Stimulated activated CD4-positive, alpha-beta T cell treated with anti-CD3 and anti-CD28 coated beads, Interleukin-12 subunit alpha, Interleukin-12 subunit beta, amount 100 ng/mL, for 24 hours (primary cell): Measurements from ENCODE around the gene CRIP2.

Experiments used
- DNase-seq, 2 experiments: peaks; one replicate each; pipeline ENCODE4 v3.0.0-alpha.2; 2020; ENCODE audit warnings: low read depth in 2 of 2

The CRIP2 gene

GRCh38 chr14:105461903-105462302, 12.7 kb upstream of the CRIP2 start:
- DNase-seq: no peak

DNA sequence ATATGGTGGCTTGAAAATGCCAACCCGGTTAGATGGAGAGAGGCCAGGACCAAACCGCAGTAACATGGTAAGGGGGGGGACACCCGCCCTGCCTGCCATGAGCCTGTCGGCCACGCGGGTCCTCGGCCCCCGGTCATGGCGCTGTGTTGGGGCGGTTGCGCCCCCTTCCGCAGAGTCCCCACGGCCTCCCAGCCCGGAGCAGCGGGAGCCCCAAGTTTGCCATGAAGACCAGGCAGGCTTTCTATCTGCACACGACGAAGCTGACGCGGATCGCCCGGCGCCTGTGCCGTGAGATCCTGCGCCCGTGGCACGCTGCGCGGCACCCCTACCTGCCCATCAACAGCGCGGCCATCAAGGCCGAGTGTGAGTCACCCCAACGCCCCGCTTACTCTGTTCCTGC, 10.1 kb upstream of the CRIP2 start:
- DNase-seq: no peak

- DNase-seq: no peak
Observed at GRCh38 chr14:105465209-105466031, 9.2 kb upstream of the CRIP2 start.

DNA sequence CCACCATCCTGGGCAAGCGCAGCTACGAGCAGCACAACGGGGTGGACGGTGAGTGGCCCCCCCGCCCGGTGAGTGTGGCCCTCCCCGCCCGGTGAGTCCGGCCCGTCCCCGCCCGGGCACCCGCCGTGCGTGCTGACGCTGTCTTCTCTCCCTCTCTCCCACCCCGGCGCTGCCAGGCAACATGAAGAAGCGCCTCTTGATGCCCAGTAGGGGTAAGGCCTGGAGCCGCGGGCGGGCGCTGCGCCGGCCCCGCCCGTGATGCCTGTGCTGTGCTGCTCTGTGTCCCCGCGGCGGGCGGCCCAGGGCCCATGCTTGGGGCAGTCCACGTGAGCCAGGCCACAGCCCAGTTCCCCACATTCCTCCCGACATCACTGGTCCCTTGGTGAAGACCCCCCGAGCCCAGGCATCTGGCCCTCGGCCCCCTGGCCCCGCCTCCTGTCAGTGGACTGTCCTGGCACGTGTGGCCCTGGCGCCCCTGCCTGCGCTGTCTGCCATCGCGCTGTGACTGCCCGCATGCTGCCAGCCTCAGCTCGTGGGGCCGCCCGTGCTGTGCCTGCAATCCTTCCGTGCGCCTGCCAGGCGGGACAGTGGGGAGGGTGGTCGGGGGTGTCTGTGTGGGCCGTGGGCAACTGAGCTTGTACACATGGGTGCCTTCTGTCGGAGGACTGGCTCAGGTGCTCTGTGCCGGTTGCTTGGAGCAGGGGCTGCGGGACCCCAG, 7.9 kb upstream of the CRIP2 start:
- DNase-seq: no peak

- no peak for DNase-seq
Observed at GRCh38 chr14:105467249-105467941, 7.2 kb upstream of the CRIP2 start.

DNA sequence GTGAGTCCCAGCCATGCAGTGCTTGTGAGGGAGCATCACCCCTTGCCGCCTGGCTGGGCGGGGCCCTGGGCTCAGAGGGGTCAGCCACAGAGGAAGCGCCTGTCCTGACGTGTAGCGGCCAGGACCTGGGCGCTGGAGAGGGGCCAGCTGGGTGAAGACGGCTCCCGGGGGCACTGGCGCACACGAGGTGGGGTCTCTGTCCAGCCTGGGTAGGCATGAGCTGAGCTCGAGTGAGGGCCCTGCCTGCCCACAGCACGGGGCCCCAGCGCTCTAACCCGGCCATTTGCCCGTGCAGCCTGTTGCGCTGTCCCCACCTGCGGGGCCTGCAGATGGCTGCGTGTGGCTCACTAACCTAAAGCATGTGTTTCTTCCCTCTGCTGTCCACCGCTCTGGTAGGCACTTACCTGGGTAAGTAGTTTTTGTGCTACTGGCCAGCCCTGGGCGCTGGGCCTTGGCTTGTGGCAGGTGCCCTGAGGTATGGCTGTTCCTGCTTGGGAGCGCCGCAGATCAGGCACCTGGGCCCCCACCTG, 6.6 kb upstream of the CRIP2 start:
- no peak for DNase-seq

DNA sequence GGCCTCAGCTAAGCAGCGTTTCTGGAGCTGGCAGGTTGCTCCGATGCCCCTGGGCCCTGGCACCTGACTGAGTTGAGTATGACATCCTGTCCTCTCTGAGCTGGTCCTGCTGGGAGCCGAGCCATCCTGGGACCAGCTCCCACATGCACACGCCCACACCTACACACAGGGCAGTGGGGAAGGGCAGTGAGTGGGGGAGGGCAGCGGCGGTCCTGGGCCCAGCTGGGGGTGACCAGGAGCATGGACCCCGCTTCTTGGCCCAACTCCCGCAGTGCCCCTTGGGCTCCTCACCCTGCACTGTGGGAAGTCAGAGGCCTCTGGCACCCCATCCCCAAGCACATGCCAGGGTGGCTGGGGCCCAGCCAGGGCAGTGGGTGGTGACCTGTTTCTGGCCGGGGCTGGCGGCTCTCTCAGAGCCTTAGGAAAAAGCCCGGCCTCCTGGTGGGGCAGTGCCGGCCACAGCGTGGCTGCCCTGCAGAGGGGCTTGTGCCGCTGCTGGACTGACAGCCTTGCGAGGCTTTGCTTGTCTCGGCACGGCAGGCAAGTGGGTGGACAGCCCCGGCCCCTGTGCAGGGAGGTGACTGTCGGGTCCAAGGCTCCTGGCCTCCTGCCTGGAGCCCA, 5.9 kb upstream of the CRIP2 start:
- no peak for DNase-seq

DNA sequence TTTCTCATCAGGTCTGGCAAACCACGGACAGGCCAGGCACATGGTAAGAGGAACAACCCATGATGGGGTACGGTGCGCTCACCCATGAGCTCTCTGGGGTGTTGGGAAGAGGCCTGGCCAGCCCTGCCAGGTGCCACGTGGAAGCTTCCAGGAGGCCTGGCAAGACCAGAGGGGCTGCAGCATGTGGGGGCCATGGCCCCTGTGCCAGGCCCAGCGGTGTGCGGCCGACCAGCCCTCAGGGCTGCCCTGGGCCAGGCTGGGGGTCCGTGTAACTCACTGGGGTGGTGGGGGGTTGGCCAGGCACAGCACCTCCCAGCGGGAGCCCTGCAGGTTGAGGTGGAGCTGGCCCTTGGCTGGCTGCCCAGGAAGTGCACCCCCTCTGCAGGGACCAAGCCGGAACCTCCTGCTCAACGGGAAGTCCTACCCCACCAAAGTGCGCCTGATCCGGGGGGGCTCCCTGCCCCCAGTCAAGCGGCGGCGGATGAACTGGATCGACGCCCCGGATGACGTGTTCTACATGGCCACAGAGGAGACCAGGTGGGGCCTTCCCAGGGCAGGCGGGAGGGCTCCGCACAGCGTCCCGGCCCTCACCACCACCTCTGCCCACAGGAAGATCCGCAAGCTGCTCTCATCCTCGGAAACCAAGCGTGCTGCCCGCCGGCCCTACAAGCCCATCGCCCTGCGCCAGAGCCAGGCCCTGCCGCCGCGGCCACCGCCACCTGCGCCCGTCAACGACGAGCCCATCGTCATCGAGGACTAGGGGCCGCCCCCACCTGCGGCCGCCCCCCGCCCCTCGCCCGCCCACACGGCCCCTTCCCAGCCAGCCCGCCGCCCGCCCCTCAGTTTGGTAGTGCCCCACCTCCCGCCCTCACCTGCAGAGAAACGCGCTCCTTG, 4.9 kb upstream of the CRIP2 start:
- no peak for DNase-seq

- DNase-seq: no peak
Observed at GRCh38 chr14:105470350-105471296, 4.0 kb upstream of the CRIP2 start.

GRCh38 chr14:105471297-105471821, 3.3 kb upstream of the CRIP2 start:
- no peak for DNase-seq

DNA sequence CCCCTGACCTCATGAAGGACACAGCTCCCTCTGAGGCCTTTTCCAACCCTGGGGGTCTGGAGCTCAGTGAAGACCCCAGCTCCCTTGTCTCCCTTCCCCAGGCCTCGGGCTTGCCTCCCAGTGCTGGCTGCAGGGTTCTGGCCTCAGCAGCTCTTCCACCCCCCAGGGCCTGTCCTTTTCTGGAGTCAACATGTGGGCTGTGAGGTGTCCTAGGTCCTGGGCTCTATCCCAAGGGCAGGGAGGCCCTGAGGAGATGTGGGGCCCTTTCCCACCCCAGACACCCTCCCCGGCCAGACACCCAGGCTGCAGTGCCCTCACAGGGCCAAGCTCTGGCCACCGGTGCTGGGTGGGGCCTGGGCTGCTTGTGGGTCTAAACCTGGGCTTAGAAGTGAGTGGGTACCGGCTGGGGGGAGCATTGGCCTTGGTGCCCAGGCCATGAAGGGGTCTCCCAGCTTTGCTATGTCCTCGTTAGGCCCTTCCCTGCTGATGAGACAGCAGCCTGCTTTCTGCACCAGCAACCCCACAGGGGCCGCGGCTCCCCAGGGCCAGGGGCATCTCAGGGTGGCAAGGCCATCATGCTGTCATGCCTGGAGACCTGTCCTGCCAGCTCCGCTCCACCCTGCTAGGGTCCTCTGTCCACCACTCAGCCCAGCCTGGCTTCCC, 2.7 kb upstream of the CRIP2 start:
- no peak for DNase-seq

DNA sequence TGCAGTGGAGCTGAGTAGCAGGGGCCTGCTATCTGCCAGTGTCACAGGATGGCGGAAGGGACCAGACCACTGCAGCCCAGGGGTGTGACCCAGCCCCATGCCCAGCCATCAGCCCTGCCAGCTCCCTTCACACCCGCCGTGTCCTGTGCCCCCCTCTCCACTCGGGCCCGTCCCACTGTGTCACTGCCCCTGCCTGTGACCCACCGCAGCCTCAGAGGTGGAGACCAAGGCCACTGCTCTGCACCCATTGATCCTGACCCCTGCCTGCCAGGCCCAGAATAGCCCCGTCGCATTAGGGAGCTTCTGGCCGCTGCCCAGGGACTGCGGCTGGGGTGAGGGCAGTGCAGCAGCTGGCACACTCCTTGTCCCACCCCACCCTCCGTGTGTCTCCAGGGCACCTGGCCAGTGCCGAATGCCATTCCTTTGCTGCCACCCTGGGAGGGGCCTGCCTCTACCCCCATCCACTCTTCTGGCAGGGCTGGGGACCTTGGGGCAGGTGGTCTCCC, 2.1 kb upstream of the CRIP2 start:
- no peak for DNase-seq

- DNase-seq: no peak
Observed at GRCh38 chr14:105473033-105473676, 1.5 kb upstream of the CRIP2 start.

GRCh38 chr14:105473677-105474482, 741 bp upstream of the CRIP2 start:
- peak in 1 of 2 experiments; percentile 46 for DNase-seq

GRCh38 chr14:105475269-105476096, 862 bp downstream of the CRIP2 start:
- no peak for DNase-seq

DNA sequence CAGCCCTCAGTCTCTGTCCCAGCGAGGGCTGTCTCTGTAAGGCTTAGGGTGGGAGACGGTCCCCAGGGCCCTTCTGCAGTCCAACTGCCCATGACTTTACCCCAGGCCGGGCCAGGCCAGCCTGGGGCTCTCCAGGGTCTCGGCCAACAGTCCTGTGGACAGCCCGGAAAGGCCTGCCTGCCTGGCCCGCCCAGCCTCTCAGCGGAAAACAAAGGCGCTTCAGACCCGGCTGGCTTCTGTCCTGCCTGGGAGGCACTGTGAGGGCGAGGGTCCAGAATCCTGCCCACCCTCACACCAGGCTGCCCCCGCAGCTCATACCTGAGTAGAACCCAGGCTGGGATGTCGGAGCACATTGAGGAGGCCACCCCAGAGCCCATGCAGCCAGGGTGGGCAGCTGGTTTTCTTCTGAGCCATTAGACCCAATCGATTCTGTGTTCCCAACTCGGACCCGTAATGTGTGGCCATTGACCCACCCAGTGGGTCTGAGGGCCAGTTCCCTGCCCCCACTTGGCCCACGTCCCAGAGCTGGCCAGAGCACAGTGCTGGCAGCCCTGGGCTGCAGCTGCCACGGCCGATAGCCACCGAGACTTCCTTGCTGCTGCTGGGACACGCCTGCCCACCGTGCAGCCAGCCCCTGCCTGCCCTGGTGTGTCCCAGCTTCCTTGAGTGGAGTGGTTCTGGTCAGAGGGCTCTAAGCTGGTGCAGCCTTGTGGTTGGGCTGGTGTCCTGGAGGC, 1.6 kb downstream of the CRIP2 start:
- DNase-seq: no peak
